ENCODE measurements around the gene TSHZ2.
A peak's percentile ranks its signal among the peaks of the same experiment; 100 is the strongest.

The TSHZ2 gene

GRCh38 chr20:53296451-53297153 lies 324.4 kb downstream of the TSHZ2 start:
- no peak overlapping the region for H4K91ac ChIP-seq (ENCODE audit: low read length)
- no peak overlapping the region for H3K27ac ChIP-seq (ENCODE audit: low read length, poor library complexity, severe bottlenecking)
- no peak overlapping the region for H3K14ac ChIP-seq (ENCODE audit: low read length in 2 of 2)
- no peak overlapping the region for H3K9ac ChIP-seq (ENCODE audit: low read length)
- H2BK5ac ChIP-seq (ENCODE audit: low read depth, low read length, poor library complexity, severe bottlenecking) = no peak overlapping the region
- WGBS = 81% methylated on average over 2 of the region's 2 CpGs
- no peak overlapping the region for H3K18ac ChIP-seq (ENCODE audit: low read depth in 1 of 2, low read length in 2 of 2)
- H3K4ac ChIP-seq (ENCODE audit: low read depth in 1 of 2, low read length in 2 of 2) = no peak overlapping the region
- H2BK120ac ChIP-seq (ENCODE audit: low read depth, low read length) = no peak overlapping the region
- no peaks in the 10 kb centered on the region for H3K4me1 ChIP-seq (ENCODE audit: control insufficient read depth, insufficient read depth, low read depth, low read length)
- no peaks in the 10 kb centered on the region for H3K36me3 ChIP-seq (ENCODE audit: control insufficient read depth in 1 of 2, insufficient read depth in 2 of 2, low read depth in 1 of 2, low read length in 2 of 2)
- no peak overlapping the region for H3K4me2 ChIP-seq (ENCODE audit: low read length, poor library complexity, severe bottlenecking)
- H4K8ac ChIP-seq (ENCODE audit: low read length) = no peak overlapping the region
- no peaks in the 10 kb centered on the region for H3K9me3 ChIP-seq (ENCODE audit: control insufficient read depth, low read length)
- no peaks in the 10 kb centered on the region for H3K79me1 ChIP-seq (replicated peaks; ENCODE audit: low read length, poor library complexity, severe bottlenecking)
- no peak overlapping the region for H3K23ac ChIP-seq (ENCODE audit: low read length in 2 of 2)
- no peak overlapping the region for H3K4me3 ChIP-seq (ENCODE audit: insufficient read depth in 1 of 2, low read depth in 1 of 2, low read length in 2 of 2)
- no peak overlapping the region for H2BK12ac ChIP-seq (ENCODE audit: low read length in 2 of 2)
- no peak overlapping the region for H2AFZ ChIP-seq (ENCODE audit: low read depth, low read length)
- H2BK15ac ChIP-seq (ENCODE audit: low read depth, poor library complexity, severe bottlenecking) = no peak overlapping the region
- no peak overlapping the region for H2AK5ac ChIP-seq (ENCODE audit: low read length, severe bottlenecking)
- H3K27me3 ChIP-seq (ENCODE audit: control insufficient read depth in 1 of 2, insufficient read depth in 1 of 2, low read length in 2 of 2) = no peaks in the 10 kb centered on the region
- no peak for DNase-seq

GRCh38 chr20:53297154-53297529 lies 325.0 kb downstream of the TSHZ2 start:
- no peak overlapping the region for H2BK15ac ChIP-seq (ENCODE audit: low read depth, poor library complexity, severe bottlenecking)
- H3K4me2 ChIP-seq (ENCODE audit: low read length, poor library complexity, severe bottlenecking) = no peak overlapping the region
- H3K14ac ChIP-seq (ENCODE audit: low read length in 2 of 2) = no peak overlapping the region
- no peaks in the 10 kb centered on the region for H3K27me3 ChIP-seq (ENCODE audit: control insufficient read depth in 1 of 2, insufficient read depth in 1 of 2, low read length in 2 of 2)
- no peaks in the 10 kb centered on the region for H3K36me3 ChIP-seq (ENCODE audit: control insufficient read depth in 1 of 2, insufficient read depth in 2 of 2, low read depth in 1 of 2, low read length in 2 of 2)
- no peak overlapping the region for H2AFZ ChIP-seq (ENCODE audit: low read depth, low read length)
- no peak overlapping the region for H3K27ac ChIP-seq (ENCODE audit: low read length, poor library complexity, severe bottlenecking)
- no peak for DNase-seq
- no peak overlapping the region for H3K23ac ChIP-seq (ENCODE audit: low read length in 2 of 2)
- H2BK5ac ChIP-seq (ENCODE audit: low read depth, low read length, poor library complexity, severe bottlenecking) = no peak overlapping the region
- H3K4me3 ChIP-seq (ENCODE audit: insufficient read depth in 1 of 2, low read depth in 1 of 2, low read length in 2 of 2) = no peak overlapping the region
- H2AK5ac ChIP-seq (ENCODE audit: low read length, severe bottlenecking) = no peak overlapping the region
- no peaks in the 10 kb centered on the region for H3K9me3 ChIP-seq (ENCODE audit: control insufficient read depth, low read length)
- 94% methylated on average over 7 of the region's 7 CpGs for WGBS
- H3K79me1 ChIP-seq (replicated peaks; ENCODE audit: low read length, poor library complexity, severe bottlenecking) = no peaks in the 10 kb centered on the region
- peak overlapping the region; percentile 78 for H4K91ac ChIP-seq (ENCODE audit: low read length)
- H3K4ac ChIP-seq (ENCODE audit: low read depth in 1 of 2, low read length in 2 of 2) = no peak overlapping the region
- H4K8ac ChIP-seq (ENCODE audit: low read length) = no peak overlapping the region
- H2BK120ac ChIP-seq (ENCODE audit: low read depth, low read length) = no peak overlapping the region
- H3K18ac ChIP-seq (ENCODE audit: low read depth in 1 of 2, low read length in 2 of 2) = no peak overlapping the region
- peak overlapping the region in 1 of 2 experiments; percentile 42 for H2BK12ac ChIP-seq (ENCODE audit: low read length in 2 of 2)
- H3K9ac ChIP-seq (ENCODE audit: low read length) = no peak overlapping the region
- H3K4me1 ChIP-seq (ENCODE audit: control insufficient read depth, insufficient read depth, low read depth, low read length) = no peaks in the 10 kb centered on the region

DNA sequence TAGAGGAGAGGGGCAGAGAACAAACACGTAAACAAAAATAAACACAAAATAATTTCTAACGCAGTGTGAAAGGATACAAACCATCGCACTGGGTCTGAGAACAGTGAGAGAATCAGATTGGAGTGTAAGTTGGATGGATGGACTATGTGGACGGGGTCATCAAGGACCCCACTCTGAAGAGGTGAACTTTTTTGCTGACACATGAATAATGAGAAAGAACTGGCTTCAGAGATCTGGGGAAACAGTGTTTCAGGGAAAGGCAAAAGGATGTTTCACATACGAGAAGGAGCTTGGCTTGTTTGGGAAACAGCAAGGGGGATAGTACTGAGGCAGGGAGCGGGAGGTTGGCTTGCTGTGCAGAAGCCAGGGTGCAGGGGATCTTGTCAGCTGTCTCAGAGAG lies 326.1 kb downstream of the TSHZ2 start:
- WGBS = 89% methylated on average over 5 of the region's 6 CpGs
- H3K27ac ChIP-seq (ENCODE audit: low read length, poor library complexity, severe bottlenecking) = no peak overlapping the region

DNA sequence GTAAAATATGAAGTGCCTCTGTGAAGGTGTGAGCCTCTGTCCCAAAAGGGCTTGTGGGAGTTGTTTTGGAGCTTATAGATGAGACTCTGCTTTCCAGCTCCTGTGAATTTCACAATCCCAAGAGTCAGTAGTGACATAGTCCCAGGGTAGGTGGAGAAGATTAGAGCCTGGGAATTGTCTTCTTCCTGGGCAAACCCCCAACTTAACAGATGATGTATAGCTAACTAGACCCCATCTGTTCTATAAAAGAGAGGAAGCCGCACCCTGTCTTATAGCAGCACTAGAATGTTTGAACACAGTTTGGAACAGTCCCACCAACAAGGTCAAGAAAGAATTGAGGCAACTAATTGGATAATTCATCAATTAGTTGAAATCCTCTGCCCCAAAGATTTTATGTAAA lies 326.8 kb downstream of the TSHZ2 start:
- Histone ChIP-seq H2AK5ac (ENCODE audit: low read length, severe bottlenecking) (no peak overlapping the region), H3K36me3 (ENCODE audit: control insufficient read depth in 1 of 2, insufficient read depth in 2 of 2, low read depth in 1 of 2, low read length in 2 of 2) (no peaks in the 10 kb centered on the region), H3K4me3 (ENCODE audit: insufficient read depth in 1 of 2, low read depth in 1 of 2, low read length in 2 of 2) (no peak overlapping the region), H2BK5ac (ENCODE audit: low read depth, low read length, poor library complexity, severe bottlenecking) (no peak overlapping the region), H3K23ac (ENCODE audit: low read length in 2 of 2) (no peak overlapping the region), H3K9ac (ENCODE audit: low read length) (no peak overlapping the region), H3K4ac (ENCODE audit: low read depth in 1 of 2, low read length in 2 of 2) (no peak overlapping the region), H4K91ac (ENCODE audit: low read length) (no peak overlapping the region), H2BK15ac (ENCODE audit: low read depth, poor library complexity, severe bottlenecking) (no peak overlapping the region), H3K14ac (ENCODE audit: low read length in 2 of 2) (no peak overlapping the region), H2BK120ac (ENCODE audit: low read depth, low read length) (peak overlapping the region; percentile 37), H3K27ac (ENCODE audit: low read length, poor library complexity, severe bottlenecking) (no peak overlapping the region), H3K9me3 (ENCODE audit: control insufficient read depth, low read length) (no peaks in the 10 kb centered on the region), H3K27me3 (ENCODE audit: control insufficient read depth in 1 of 2, insufficient read depth in 1 of 2, low read length in 2 of 2) (no peaks in the 10 kb centered on the region), H3K4me2 (ENCODE audit: low read length, poor library complexity, severe bottlenecking) (no peak overlapping the region), H3K79me1 (replicated peaks; ENCODE audit: low read length, poor library complexity, severe bottlenecking) (no peaks in the 10 kb centered on the region), H3K4me1 (ENCODE audit: control insufficient read depth, insufficient read depth, low read depth, low read length) (no peaks in the 10 kb centered on the region), H4K8ac (ENCODE audit: low read length) (no peak overlapping the region), H3K18ac (ENCODE audit: low read depth in 1 of 2, low read length in 2 of 2) (no peak overlapping the region), H2AFZ (ENCODE audit: low read depth, low read length) (no peak overlapping the region), H2BK12ac (ENCODE audit: low read length in 2 of 2) (no peak overlapping the region)
- DNase-seq = peak; percentile 17
- WGBS = 100% methylated on average over 1 of the region's 1 CpG

More for the DNA sequence above, 326.1 kb downstream of the TSHZ2 start:
- no peak overlapping the region for H2BK12ac ChIP-seq (ENCODE audit: low read length in 2 of 2)
- H3K36me3 ChIP-seq (ENCODE audit: control insufficient read depth in 1 of 2, insufficient read depth in 2 of 2, low read depth in 1 of 2, low read length in 2 of 2) = no peaks in the 10 kb centered on the region
- H3K14ac ChIP-seq (ENCODE audit: low read length in 2 of 2) = no peak overlapping the region
- no peaks in the 10 kb centered on the region for H3K9me3 ChIP-seq (ENCODE audit: control insufficient read depth, low read length)
- H3K9ac ChIP-seq (ENCODE audit: low read length) = no peak overlapping the region
- no peak overlapping the region for H3K4me3 ChIP-seq (ENCODE audit: insufficient read depth in 1 of 2, low read depth in 1 of 2, low read length in 2 of 2)
- H2AK5ac ChIP-seq (ENCODE audit: low read length, severe bottlenecking) = no peak overlapping the region
- no peak overlapping the region for H3K18ac ChIP-seq (ENCODE audit: low read depth in 1 of 2, low read length in 2 of 2)
- no peak overlapping the region for H2AFZ ChIP-seq (ENCODE audit: low read depth, low read length)
- no peak overlapping the region for H3K23ac ChIP-seq (ENCODE audit: low read length in 2 of 2)
- H3K79me1 ChIP-seq (replicated peaks; ENCODE audit: low read length, poor library complexity, severe bottlenecking) = no peaks in the 10 kb centered on the region
- H2BK15ac ChIP-seq (ENCODE audit: low read depth, poor library complexity, severe bottlenecking) = no peak overlapping the region
- H4K8ac ChIP-seq (ENCODE audit: low read length) = no peak overlapping the region
- H3K4me1 ChIP-seq (ENCODE audit: control insufficient read depth, insufficient read depth, low read depth, low read length) = no peaks in the 10 kb centered on the region
- no peak overlapping the region for H3K4me2 ChIP-seq (ENCODE audit: low read length, poor library complexity, severe bottlenecking)
- no peak overlapping the region for H2BK5ac ChIP-seq (ENCODE audit: low read depth, low read length, poor library complexity, severe bottlenecking)
- no peak overlapping the region for H2BK120ac ChIP-seq (ENCODE audit: low read depth, low read length)
- H3K27me3 ChIP-seq (ENCODE audit: control insufficient read depth in 1 of 2, insufficient read depth in 1 of 2, low read length in 2 of 2) = no peaks in the 10 kb centered on the region
- no peak overlapping the region for H4K91ac ChIP-seq (ENCODE audit: low read length)
- H3K4ac ChIP-seq (ENCODE audit: low read depth in 1 of 2, low read length in 2 of 2) = no peak overlapping the region
- no peak for DNase-seq

All from mesenchymal stem cell (in vitro differentiated cells and primary cell).